GM23338 (cell line): ENCODE results near the gene CHD2. TPM values are rescaled to one million over a fixed set of nuclear protein-coding genes. Genes with fewer than 3 reads are reported as not detected.
A peak's percentile ranks its signal among the peaks of the same experiment; 100 is the strongest.

Source experiments
- ATAC-seq: fragments of 200-7000 bp; cut with Tn5 transposase; 3 replicates; pipeline ENCODE4 v1.9.1; 2020
- DNase-seq: peaks from one replicate; pipeline ENCODE4 v3.0.0-alpha.2; 2015; ENCODE audit warnings: low spot score
- H2AFZ ChIP-seq: fragments of 200-600 bp; sonication (generic); 2 replicates; pipeline ENCODE4 v1.8.0; 2016; ENCODE audit warnings: antibody characterized with exemption, mild to moderate bottlenecking, moderate library complexity
- H3F3A ChIP-seq: fragments of 200-600 bp; sonication (generic); replicated peaks from 2 replicates; pipeline ENCODE4 v1.8.0; 2017; ENCODE audit warnings: antibody characterized with exemption, mixed run types, low read depth
- H3K27ac ChIP-seq: fragments of 200-600 bp; sonication (generic); 2 replicates; pipeline ENCODE4 v1.6.1; 2016; ENCODE audit warnings: low read depth
- H3K27me3 ChIP-seq: fragments of 200-600 bp; sonication (generic); 2 replicates; pipeline ENCODE4 v1.8.0; 2016; ENCODE audit warnings: mild to moderate bottlenecking, mixed run types, moderate library complexity; ENCODE audit not compliant: insufficient read depth
- H3K36me3 ChIP-seq: fragments of 200-600 bp; sonication (generic); 2 replicates; pipeline ENCODE4 v1.8.0; 2016; ENCODE audit warnings: mild to moderate bottlenecking; ENCODE audit not compliant: insufficient read depth
- H3K4me1 ChIP-seq: fragments of 200-600 bp; sonication (generic); 2 replicates; pipeline ENCODE4 v1.8.0; 2016; ENCODE audit warnings: mild to moderate bottlenecking, moderate library complexity; ENCODE audit not compliant: insufficient read depth
- H3K4me2 ChIP-seq: fragments of 200-600 bp; sonication (generic); 2 replicates; pipeline ENCODE4 v1.7.1; 2017; ENCODE audit warnings: mixed run types
- H3K4me3 ChIP-seq: fragments of 200-600 bp; sonication (generic); 2 replicates; pipeline ENCODE4 v1.6.1; 2016; ENCODE audit warnings: mixed run types
- H3K79me2 ChIP-seq: fragments of 200-600 bp; sonication (generic); replicated peaks from 2 replicates; pipeline ENCODE4 v1.8.0; 2017; ENCODE audit warnings: mild to moderate bottlenecking; ENCODE audit not compliant: insufficient read depth
- H3K9me2 ChIP-seq: fragments of 200-600 bp; sonication (generic); 2 replicates; pipeline ENCODE4 v1.8.0; 2017; ENCODE audit not compliant: insufficient read depth
- H4K20me1 ChIP-seq: fragments of 200-600 bp; sonication (generic); replicated peaks from 2 replicates; pipeline ENCODE4 v1.8.0; 2017; ENCODE audit warnings: mild to moderate bottlenecking; ENCODE audit not compliant: insufficient read depth
- H3K27ac Mint-ChIP-seq: 2 replicates; pipeline ENCODE4 v1.8.0; 2020; ENCODE audit warnings: inconsistent platforms, mild to moderate bottlenecking, moderate library complexity, mixed read lengths
- H3K27me3 Mint-ChIP-seq: 3 replicates; pipeline ENCODE4 v1.8.0; 2022; ENCODE audit warnings: low read depth, mild to moderate bottlenecking, moderate library complexity, mixed read lengths, inconsistent platforms; ENCODE audit not compliant: insufficient read depth, poor library complexity
- H3K36me3 Mint-ChIP-seq: 3 replicates; pipeline ENCODE4 v1.8.0; 2021; ENCODE audit warnings: low read depth, mild to moderate bottlenecking, inconsistent platforms, moderate library complexity, mixed read lengths
- H3K4me1 Mint-ChIP-seq: 3 replicates; pipeline ENCODE4 v1.8.0; 2020; ENCODE audit warnings: mild to moderate bottlenecking, inconsistent platforms, mixed read lengths
- H3K4me3 Mint-ChIP-seq: 3 replicates; pipeline ENCODE4 v1.8.0; 2021; ENCODE audit warnings: moderate library complexity, mild to moderate bottlenecking, inconsistent platforms, mixed read lengths
- H3K9me3 Mint-ChIP-seq: 3 replicates; pipeline ENCODE4 v1.8.0; 2020; ENCODE audit warnings: moderate library complexity, mild to moderate bottlenecking, inconsistent platforms, mixed read lengths
- CTCF ChIP-seq, 2 experiments: fragments of 200-600 bp in 1 of 2; sonication (generic) in 1 of 2; conservative IDR thresholded peaks; 2 replicates each; pipeline versions ENCODE4 v1.5.1 to v1.6.1; 2016 to 2017; ENCODE audit warnings: antibody characterized with exemption in 2 of 2, low read depth in 2 of 2, mild to moderate bottlenecking in 2 of 2, moderate library complexity in 1 of 2
- JUNB ChIP-seq: IDR thresholded peaks from one replicate; pipeline ENCODE4 v1.6.1; 2016; ENCODE audit warnings: antibody characterized with exemption; ENCODE audit not compliant: unreplicated experiment
- POLR2AphosphoS5 ChIP-seq: IDR thresholded peaks from 2 replicates; pipeline ENCODE4 v1.6.1; 2016; ENCODE audit warnings: antibody characterized with exemption, low read depth
- REST ChIP-seq: IDR thresholded peaks from one replicate; pipeline ENCODE4 v1.6.1; 2018; ENCODE audit warnings: antibody characterized with exemption; ENCODE audit not compliant: unreplicated experiment
- ZNF114 ChIP-seq: fragments of 250-450 bp; sonication (Bioruptor Pico); IDR thresholded peaks from 2 replicates; pipeline ENCODE4 v1.5.0; 2020; ENCODE audit warnings: mild to moderate bottlenecking, moderate library complexity
- ZNF462 ChIP-seq: fragments of 250-450 bp; sonication (Bioruptor Pico); IDR thresholded peaks from 2 replicates; pipeline ENCODE4 v1.5.0; 2020; ENCODE audit warnings: mild to moderate bottlenecking, moderate library complexity
- polyA plus RNA-seq: library from polyadenylated mRNA; unstranded; fragments of >200 nt; fragmentation: Nextera tagmentation; extraction: Ambion mirVana; gene quantifications from 2 replicates; pipeline ENCODE4 v1.2.1, GENCODE V29; 2016
- total RNA-seq: library from RNA; depleted of rRNA; stranded (reverse); fragments of >200 nt; shearing (Covaris generic); gene quantifications from 2 replicates; pipeline ENCODE4 v1.2.3, GENCODE V29; 2014

CHD2 gene
- total and polyA plus RNA-seq, 2 experiments from 2014 or later, result 119 to 130 TPM

GRCh38 chr15:93018574-93018973 lies 118.5 kb downstream of the CHD2 start:
- no peak overlapping the region for H3K4me2 ChIP-seq
- H3K79me2 ChIP-seq, result peaks cover 37% of the 10 kb centered on the region
- no peak for TF ChIP-seq ZNF114 (CRISPR knock-in tag)
- peak; percentile 39 to 60 for TF ChIP-seq CTCF (conservative IDR thresholded peaks at IDR 0.05; ENCODE audit: low read depth in 2 of 2)
- no peak for TF ChIP-seq REST
- H2AFZ ChIP-seq, result no peak overlapping the region
- no peaks in the 10 kb centered on the region for H3K9me2 ChIP-seq
- no peaks in the 10 kb centered on the region for H3K4me1 ChIP-seq
- DNase-seq (peak; percentile 54), ATAC-seq (peak; percentile 72)
- H3K36me3 ChIP-seq, result peaks cover 85% of the 10 kb centered on the region
- no peak overlapping the region for H3K27ac ChIP-seq
- H4K20me1 ChIP-seq, result peaks cover 30% of the 10 kb centered on the region
- Mint-ChIP-seq H3K4me1 (no peaks in the 10 kb centered on the region), H3K36me3 (peaks cover 94% of the 10 kb centered on the region), H3K27ac (no peak overlapping the region), H3K27me3 (no peaks in the 10 kb centered on the region), H3K9me3 (no peaks in the 10 kb centered on the region), H3K4me3 (no peak overlapping the region)
- no peaks in the 10 kb centered on the region for H3K27me3 ChIP-seq
- peaks cover 14% of the 10 kb centered on the region; the same call in 1 of the 2 replicates for H3F3A ChIP-seq
- H3K4me3 ChIP-seq, result no peak overlapping the region

GRCh38 chr15:93019090-93019489 lies 119.0 kb downstream of the CHD2 start:
- H3K27ac ChIP-seq, result no peak overlapping the region
- H3K4me3 ChIP-seq, result no peak overlapping the region
- Mint-ChIP-seq H3K9me3 (no peaks in the 10 kb centered on the region), H3K36me3 (peaks cover 96% of the 10 kb centered on the region), H3K4me3 (no peak overlapping the region), H3K27me3 (no peaks in the 10 kb centered on the region), H3K4me1 (no peaks in the 10 kb centered on the region), H3K27ac (no peak overlapping the region)
- DNase-seq (no peak), ATAC-seq (no peak)
- H3K4me2 ChIP-seq, result no peak overlapping the region
- H3K36me3 ChIP-seq, result peaks cover 85% of the 10 kb centered on the region
- no peaks in the 10 kb centered on the region for H3K9me2 ChIP-seq
- peaks cover 14% of the 10 kb centered on the region; the same call in 1 of the 2 replicates for H3F3A ChIP-seq
- peaks cover 37% of the 10 kb centered on the region for H3K79me2 ChIP-seq
- H4K20me1 ChIP-seq, result peaks cover 31% of the 10 kb centered on the region
- H2AFZ ChIP-seq, result no peak overlapping the region
- H3K27me3 ChIP-seq, result no peaks in the 10 kb centered on the region
- no peaks in the 10 kb centered on the region for H3K4me1 ChIP-seq
- no peak for TF ChIP-seq REST
- TF ChIP-seq ZNF462 (CRISPR knock-in tag), result no peak
- no peak for TF ChIP-seq POLR2AphosphoS5
- TF ChIP-seq JUNB, result no peak
